Measurements from ENCODE around the gene MED12L.

Gene MED12L

GRCh38 chr3:151248772-151249337 lies 163.4 kb downstream of the MED12L start:
- TF ChIP-seq POLR2AphosphoS5 (IDR thresholded peaks at IDR 0.05; ENCODE audit: low read depth, low read length) (no peak), FOXP2 (optimal IDR thresholded peaks at IDR 0.05; ENCODE audit: borderline replicate concordance, extremely low read depth, extremely low read length, insufficient read depth) (no peak), TAF1 (IDR thresholded peaks at IDR 0.05; ENCODE audit: borderline replicate concordance, insufficient read depth, low read length) (no peak), SIN3A (IDR thresholded peaks at IDR 0.05; ENCODE audit: borderline replicate concordance, insufficient read depth, low read length) (no peak)
- TF ChIP-seq, protein P1, sequence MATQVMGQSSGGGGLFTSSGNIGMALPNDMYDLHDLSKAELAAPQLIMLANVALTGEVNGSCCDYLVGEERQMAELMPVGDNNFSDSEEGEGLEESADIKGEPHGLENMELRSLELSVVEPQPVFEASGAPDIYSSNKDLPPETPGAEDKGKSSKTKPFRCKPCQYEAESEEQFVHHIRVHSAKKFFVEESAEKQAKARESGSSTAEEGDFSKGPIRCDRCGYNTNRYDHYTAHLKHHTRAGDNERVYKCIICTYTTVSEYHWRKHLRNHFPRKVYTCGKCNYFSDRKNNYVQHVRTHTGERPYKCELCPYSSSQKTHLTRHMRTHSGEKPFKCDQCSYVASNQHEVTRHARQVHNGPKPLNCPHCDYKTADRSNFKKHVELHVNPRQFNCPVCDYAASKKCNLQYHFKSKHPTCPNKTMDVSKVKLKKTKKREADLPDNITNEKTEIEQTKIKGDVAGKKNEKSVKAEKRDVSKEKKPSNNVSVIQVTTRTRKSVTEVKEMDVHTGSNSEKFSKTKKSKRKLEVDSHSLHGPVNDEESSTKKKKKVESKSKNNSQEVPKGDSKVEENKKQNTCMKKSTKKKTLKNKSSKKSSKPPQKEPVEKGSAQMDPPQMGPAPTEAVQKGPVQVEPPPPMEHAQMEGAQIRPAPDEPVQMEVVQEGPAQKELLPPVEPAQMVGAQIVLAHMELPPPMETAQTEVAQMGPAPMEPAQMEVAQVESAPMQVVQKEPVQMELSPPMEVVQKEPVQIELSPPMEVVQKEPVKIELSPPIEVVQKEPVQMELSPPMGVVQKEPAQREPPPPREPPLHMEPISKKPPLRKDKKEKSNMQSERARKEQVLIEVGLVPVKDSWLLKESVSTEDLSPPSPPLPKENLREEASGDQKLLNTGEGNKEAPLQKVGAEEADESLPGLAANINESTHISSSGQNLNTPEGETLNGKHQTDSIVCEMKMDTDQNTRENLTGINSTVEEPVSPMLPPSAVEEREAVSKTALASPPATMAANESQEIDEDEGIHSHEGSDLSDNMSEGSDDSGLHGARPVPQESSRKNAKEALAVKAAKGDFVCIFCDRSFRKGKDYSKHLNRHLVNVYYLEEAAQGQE (IDR thresholded peaks at IDR 0.05; ENCODE audit: insufficient read depth in 1 of 2, low read depth in 2 of 2, low read length in 2 of 2), result no peak

DNA sequence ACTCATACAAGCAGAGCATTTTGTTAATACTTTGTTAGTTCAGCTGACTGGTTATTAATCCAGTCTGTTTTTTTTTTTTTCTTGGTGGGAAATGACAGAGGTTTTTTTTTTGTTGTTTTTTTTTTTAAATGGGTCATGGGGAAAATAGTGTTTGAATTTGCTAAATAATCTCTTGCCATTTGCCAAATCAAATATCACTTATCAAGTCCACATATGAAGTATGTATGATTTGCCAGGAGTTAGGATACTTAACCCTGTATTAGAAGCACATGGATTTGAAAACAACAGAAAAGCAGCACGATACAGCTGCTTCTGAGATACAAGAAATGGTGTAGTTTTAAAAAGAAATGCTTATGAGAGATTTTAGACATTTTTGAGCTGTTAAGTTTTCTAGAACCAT lies 171.3 kb downstream of the MED12L start:
- no peak for TF ChIP-seq POLR2AphosphoS5 (IDR thresholded peaks at IDR 0.05; ENCODE audit: low read depth, low read length)
- no peak for TF ChIP-seq SIN3A (IDR thresholded peaks at IDR 0.05; ENCODE audit: borderline replicate concordance, insufficient read depth, low read length)
- no peak for TF ChIP-seq FOXP2 (optimal IDR thresholded peaks at IDR 0.05; ENCODE audit: borderline replicate concordance, extremely low read depth, extremely low read length, insufficient read depth)
- TF ChIP-seq TAF1 (IDR thresholded peaks at IDR 0.05; ENCODE audit: borderline replicate concordance, insufficient read depth, low read length), result no peak
- TF ChIP-seq, protein P1 (IDR thresholded peaks at IDR 0.05; ENCODE audit: insufficient read depth in 1 of 2, low read depth in 2 of 2, low read length in 2 of 2), result no peak

DNA sequence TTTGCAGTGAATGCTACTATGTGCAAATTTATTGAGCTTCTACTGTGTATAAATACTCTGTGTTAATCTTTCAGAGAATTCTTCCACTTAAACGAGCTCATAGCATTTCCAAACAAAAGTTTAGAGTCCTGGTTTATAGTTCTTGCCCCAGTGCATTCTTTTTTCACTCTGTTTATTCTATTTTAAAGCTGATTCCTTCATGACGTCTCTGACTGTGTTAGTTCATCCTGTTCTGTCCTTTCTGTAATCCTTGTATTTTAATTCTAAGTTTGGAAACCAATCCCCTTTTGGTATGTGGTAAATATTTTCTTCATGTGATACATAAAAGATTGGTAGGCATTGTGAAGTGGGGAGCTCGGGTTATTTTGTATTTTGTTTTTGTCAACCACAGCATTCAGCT lies 174.2 kb downstream of the MED12L start:
- TF ChIP-seq FOXP2 (optimal IDR thresholded peaks at IDR 0.05; ENCODE audit: borderline replicate concordance, extremely low read depth, extremely low read length, insufficient read depth) (no peak), SIN3A (IDR thresholded peaks at IDR 0.05; ENCODE audit: borderline replicate concordance, insufficient read depth, low read length) (no peak), POLR2AphosphoS5 (IDR thresholded peaks at IDR 0.05; ENCODE audit: low read depth, low read length) (no peak), TAF1 (IDR thresholded peaks at IDR 0.05; ENCODE audit: borderline replicate concordance, insufficient read depth, low read length) (no peak)
- TF ChIP-seq, protein P1 (IDR thresholded peaks at IDR 0.05; ENCODE audit: insufficient read depth in 1 of 2, low read depth in 2 of 2, low read length in 2 of 2), result no peak

DNA sequence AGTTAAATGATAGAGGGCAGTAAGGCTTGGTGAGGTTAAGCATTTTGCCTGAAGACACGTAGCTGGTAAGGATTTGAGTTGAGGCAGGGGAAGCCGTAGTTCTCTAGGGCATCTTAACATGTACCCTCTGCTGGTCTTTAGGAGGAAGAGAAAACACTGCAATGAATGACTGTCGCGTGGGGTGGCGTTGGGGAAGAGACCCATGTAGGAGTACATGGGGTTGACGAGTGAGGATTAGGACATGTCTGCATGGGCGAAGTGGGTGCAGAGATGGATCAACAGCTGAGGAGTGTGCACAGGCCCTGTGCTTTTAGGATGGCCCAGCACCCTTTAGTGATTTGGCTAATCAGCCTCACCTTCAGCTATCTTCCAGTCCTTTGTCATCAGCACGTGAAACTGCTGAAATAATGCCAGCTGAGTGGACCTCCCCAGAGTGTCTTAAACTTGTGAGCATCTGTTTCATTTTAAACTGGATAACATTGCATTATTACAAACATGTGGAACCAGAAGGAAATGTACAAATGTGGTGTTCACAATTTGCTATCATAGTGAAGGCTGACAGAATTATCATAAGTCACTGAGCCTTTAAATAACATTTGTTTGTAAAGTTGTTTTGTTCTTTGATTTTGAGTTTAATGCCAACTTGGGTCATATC lies 177.5 kb downstream of the MED12L start:
- no peak for TF ChIP-seq POLR2AphosphoS5 (IDR thresholded peaks at IDR 0.05; ENCODE audit: low read depth, low read length)
- TF ChIP-seq FOXP2 (optimal IDR thresholded peaks at IDR 0.05; ENCODE audit: borderline replicate concordance, extremely low read depth, extremely low read length, insufficient read depth), result no peak
- no peak for TF ChIP-seq TAF1 (IDR thresholded peaks at IDR 0.05; ENCODE audit: borderline replicate concordance, insufficient read depth, low read length)
- no peak for TF ChIP-seq SIN3A (IDR thresholded peaks at IDR 0.05; ENCODE audit: borderline replicate concordance, insufficient read depth, low read length)
- TF ChIP-seq, protein P1 (IDR thresholded peaks at IDR 0.05; ENCODE audit: insufficient read depth in 1 of 2, low read depth in 2 of 2, low read length in 2 of 2), result no peak
